H9 (cell line): ENCODE measurements around the gene UBQLN4. TPM values are rescaled to one million over a fixed set of nuclear protein-coding genes. Genes with fewer than 3 reads are reported as not detected.
A peak's percentile ranks its signal among the peaks of the same experiment; 100 is the strongest.

Source experiments
- DNase-seq: peaks from one replicate; pipeline ENCODE4 v3.0.0-alpha.2; 2017
- H2AFZ ChIP-seq: one replicate; pipeline ENCODE4 v1.6.1; 2013; ENCODE audit warnings: mild to moderate bottlenecking, low read length, control low read depth, moderate library complexity
- H2AK5ac ChIP-seq: 2 replicates; pipeline ENCODE4 v1.6.1; 2013; ENCODE audit warnings: low read length, control low read depth, mixed read lengths; ENCODE audit not compliant: insufficient read length
- H2BK120ac ChIP-seq: one replicate; pipeline ENCODE4 v1.6.1; 2013; ENCODE audit warnings: low read depth, mild to moderate bottlenecking, low read length, control low read depth, inconsistent platforms; ENCODE audit not compliant: poor library complexity, severe bottlenecking
- H2BK12ac ChIP-seq: 2 replicates; pipeline ENCODE4 v1.6.1; 2013; ENCODE audit warnings: low read length, control low read depth, mixed read lengths, low read depth; ENCODE audit not compliant: insufficient read length
- H2BK15ac ChIP-seq: 2 replicates; pipeline ENCODE4 v1.6.1; 2013; ENCODE audit warnings: low read depth, low read length, control low read depth
- H2BK20ac ChIP-seq: one replicate; pipeline ENCODE4 v1.6.1; 2013; ENCODE audit warnings: low read depth, mild to moderate bottlenecking, low read length, control low read depth, inconsistent platforms; ENCODE audit not compliant: poor library complexity, severe bottlenecking
- H2BK5ac ChIP-seq: 2 replicates; pipeline ENCODE4 v1.6.1; 2013; ENCODE audit warnings: low read length, control low read depth, mixed read lengths; ENCODE audit not compliant: insufficient read length
- H3K14ac ChIP-seq: 2 replicates; pipeline ENCODE4 v1.6.1; 2013; ENCODE audit warnings: low read length, control low read depth; ENCODE audit not compliant: insufficient read depth
- H3K18ac ChIP-seq: 2 replicates; pipeline ENCODE4 v1.6.1; 2013; ENCODE audit warnings: low read depth, mild to moderate bottlenecking, mixed read lengths, low read length, control low read depth; ENCODE audit not compliant: insufficient read length
- H3K23ac ChIP-seq: 2 replicates; pipeline ENCODE4 v1.6.1; 2013; ENCODE audit warnings: low read length, control low read depth, mixed read lengths, low read depth; ENCODE audit not compliant: insufficient read length
- H3K23me2 ChIP-seq: 2 replicates; pipeline ENCODE4 v1.6.1; 2013; ENCODE audit warnings: low read depth, mild to moderate bottlenecking, mixed read lengths, low read length, control low read depth; ENCODE audit not compliant: insufficient read length, poor library complexity, severe bottlenecking
- H3K27ac ChIP-seq: 2 replicates; pipeline ENCODE4 v1.5.1; 2013; ENCODE audit warnings: low read length, control low read depth, mixed read lengths, low read depth; ENCODE audit not compliant: insufficient read length
- H3K27me3 ChIP-seq: 2 replicates; pipeline ENCODE4 v1.6.1; 2013; ENCODE audit warnings: low read length, control low read depth, inconsistent platforms; ENCODE audit not compliant: insufficient read depth
- H3K4ac ChIP-seq: 2 replicates; pipeline ENCODE4 v1.6.1; 2013; ENCODE audit warnings: low read depth, mild to moderate bottlenecking, control low read depth, inconsistent platforms, low read length, moderate library complexity
- H3K4me1 ChIP-seq: 2 replicates; pipeline ENCODE4 v1.6.1; 2013; ENCODE audit warnings: low read length, control low read depth, inconsistent platforms; ENCODE audit not compliant: insufficient read depth
- H3K4me2 ChIP-seq: 2 replicates; pipeline ENCODE4 v1.6.1; 2013; ENCODE audit warnings: low read length, control low read depth, mixed read lengths; ENCODE audit not compliant: insufficient read length, insufficient read depth
- H3K56ac ChIP-seq: 2 replicates; pipeline ENCODE4 v1.6.1; 2013; ENCODE audit warnings: low read depth, mild to moderate bottlenecking, mixed read lengths, low read length, control low read depth; ENCODE audit not compliant: insufficient read length
- H3K79me1 ChIP-seq: 2 replicates; pipeline ENCODE4 v1.6.1; 2013; ENCODE audit warnings: low read depth, mild to moderate bottlenecking, moderate library complexity, low read length, control low read depth, inconsistent platforms; ENCODE audit not compliant: insufficient read depth, poor library complexity, severe bottlenecking
- H3K79me2 ChIP-seq: 2 replicates; pipeline ENCODE4 v1.6.1; 2013; ENCODE audit warnings: low read length, control low read depth, inconsistent platforms; ENCODE audit not compliant: insufficient read depth
- H3K9ac ChIP-seq: 2 replicates; pipeline ENCODE4 v1.6.1; 2013; ENCODE audit warnings: low read length, control low read depth, mixed read lengths; ENCODE audit not compliant: insufficient read length; ENCODE audit errors: extremely low read depth
- H3K9me3 ChIP-seq: one replicate; pipeline ENCODE4 v1.6.1; 2013; ENCODE audit warnings: low read depth, low read length, inconsistent platforms; ENCODE audit not compliant: control insufficient read depth
- H3T11ph ChIP-seq: one replicate; pipeline ENCODE4 v1.6.1; 2013; ENCODE audit warnings: mild to moderate bottlenecking, low read length, control low read depth, inconsistent platforms
- H4K20me1 ChIP-seq: one replicate; pipeline ENCODE4 v1.6.1; 2013; ENCODE audit not compliant: control insufficient read depth, insufficient read length, insufficient read depth
- H4K5ac ChIP-seq: 2 replicates; pipeline ENCODE4 v1.6.1; 2013; ENCODE audit warnings: low read depth, mild to moderate bottlenecking, mixed read lengths, low read length, control low read depth; ENCODE audit not compliant: insufficient read length
- H4K8ac ChIP-seq: replicated peaks from 2 replicates; pipeline ENCODE4 v1.6.1; 2013; ENCODE audit warnings: low read length, control low read depth, mixed read lengths, low read depth; ENCODE audit not compliant: insufficient read length
- H4K91ac ChIP-seq: 2 replicates; pipeline ENCODE4 v1.6.1; 2013; ENCODE audit warnings: low read depth, mild to moderate bottlenecking, moderate library complexity, mixed read lengths, low read length, control low read depth; ENCODE audit not compliant: insufficient read length
- H3K27ac Mint-ChIP-seq, 3 experiments: 2 replicates in 2 of 3; 3 replicates in 1 of 3; pipeline ENCODE4 v1.8.0; 2020 to 2021; ENCODE audit warnings: mixed read lengths in 3 of 3, mild to moderate bottlenecking in 1 of 3, moderate library complexity in 1 of 3
- H3K27me3 Mint-ChIP-seq: 2 replicates; pipeline ENCODE4 v1.8.0; 2021; ENCODE audit warnings: low read depth, mild to moderate bottlenecking, moderate library complexity, mixed read lengths
- H3K36me3 Mint-ChIP-seq, 3 experiments: 2 replicates in 2 of 3; 3 replicates in 1 of 3; pipeline ENCODE4 v1.8.0; 2020 to 2021; ENCODE audit warnings: low read depth in 3 of 3, mixed read lengths in 3 of 3; ENCODE audit not compliant: insufficient read depth in 1 of 3
- H3K4me1 Mint-ChIP-seq, 2 experiments: 2 replicates each; pipeline ENCODE4 v1.8.0; 2020; ENCODE audit warnings: mixed read lengths in 2 of 2
- H3K4me3 Mint-ChIP-seq, 2 experiments: 2 replicates in 1 of 2; 3 replicates in 1 of 2; pipeline ENCODE4 v1.8.0; 2020 to 2021; ENCODE audit warnings: mild to moderate bottlenecking in 2 of 2, mixed read lengths in 2 of 2, moderate library complexity in 1 of 2
- H3K9me3 Mint-ChIP-seq, 2 experiments: 2 replicates in 1 of 2; 3 replicates in 1 of 2; pipeline ENCODE4 v1.8.0; 2020; ENCODE audit warnings: mild to moderate bottlenecking in 2 of 2, mixed read lengths in 2 of 2, moderate library complexity in 1 of 2
- WGBS: extraction: QIAGEN DNeasy Blood & Tissue Kit; methylation state at CpG from one replicate; pipeline ENCODE4 v1.1.7; 2013; ENCODE audit warnings: missing lambda C conversion rate, low lambda C conversion rate, mixed read lengths; ENCODE audit not compliant: insufficient read length; ENCODE audit errors: extremely low coverage; 5-methylcytosine and 5-hydroxymethylcytosine counted together
- total RNA-seq: library from RNA; stranded (reverse); gene quantifications from 2 replicates; pipeline ENCODE4 v1.2.1, GENCODE V29; 2021
- TF ChIP-seq, protein P1 (sequence below): fragments of 200-600 bp; sonication (generic); conservative IDR thresholded peaks from 3 replicates; pipeline ENCODE4 v1.8.0; 2021; ENCODE audit warnings: antibody characterized with exemption, mild to moderate bottlenecking

Gene UBQLN4
- total RNA-seq, 1 experiment from 2014 or later = 49.4 TPM

GRCh38 chr1:156070548-156070947 lies 16.9 kb upstream of the UBQLN4 start:
- Histone ChIP-seq H4K20me1 (no peaks in the 10 kb centered on the region), H2AFZ (no peak overlapping the region), H3K56ac (no peak overlapping the region), H3K27ac (no peak overlapping the region), H4K5ac (no peak overlapping the region), H2BK5ac (no peak overlapping the region), H2BK120ac (no peak overlapping the region), H3K79me1 (no peaks in the 10 kb centered on the region), H2BK12ac (no peak overlapping the region), H3K9me3 (no peaks in the 10 kb centered on the region), H3K4me2 (no peak overlapping the region), H2AK5ac (no peak overlapping the region), H3K79me2 (no peaks in the 10 kb centered on the region; the same call in 1 of the 2 replicates), H3T11ph (no peak overlapping the region), H2BK20ac (no peak overlapping the region), H2BK15ac (no peak overlapping the region), H3K23ac (no peak overlapping the region), H3K14ac (no peak overlapping the region), H3K18ac (no peak overlapping the region), H4K8ac (no peak overlapping the region), H3K9ac (no peak overlapping the region), H3K23me2 (no peaks in the 10 kb centered on the region), H4K91ac (no peak overlapping the region), H3K27me3 (no peaks in the 10 kb centered on the region), H3K4me1 (peaks cover 12% of the 10 kb centered on the region; the same call in 1 of the 2 replicates), H3K4ac (no peak overlapping the region)
- Mint-ChIP-seq H3K4me3 (no peak overlapping the region; a peak in 1 of 5 replicates), H3K27ac (peak overlapping the region; percentile 64 to 79 (median 79); a peak in 5 of 7 replicates), H3K4me1 (peaks cover 52 to 70% of the 10 kb centered on the region in 2 experiments), H3K27me3 (no peaks in the 10 kb centered on the region), H3K9me3 (no peaks in the 10 kb centered on the region), H3K36me3 (peaks cover 6 to 44% (median 40%) of the 10 kb centered on the region in 3 experiments; a peak in 6 of 7 replicates)
- no CpG with 5 or more reads among the region's 4 CpGs for WGBS
- TF ChIP-seq, protein P1, sequence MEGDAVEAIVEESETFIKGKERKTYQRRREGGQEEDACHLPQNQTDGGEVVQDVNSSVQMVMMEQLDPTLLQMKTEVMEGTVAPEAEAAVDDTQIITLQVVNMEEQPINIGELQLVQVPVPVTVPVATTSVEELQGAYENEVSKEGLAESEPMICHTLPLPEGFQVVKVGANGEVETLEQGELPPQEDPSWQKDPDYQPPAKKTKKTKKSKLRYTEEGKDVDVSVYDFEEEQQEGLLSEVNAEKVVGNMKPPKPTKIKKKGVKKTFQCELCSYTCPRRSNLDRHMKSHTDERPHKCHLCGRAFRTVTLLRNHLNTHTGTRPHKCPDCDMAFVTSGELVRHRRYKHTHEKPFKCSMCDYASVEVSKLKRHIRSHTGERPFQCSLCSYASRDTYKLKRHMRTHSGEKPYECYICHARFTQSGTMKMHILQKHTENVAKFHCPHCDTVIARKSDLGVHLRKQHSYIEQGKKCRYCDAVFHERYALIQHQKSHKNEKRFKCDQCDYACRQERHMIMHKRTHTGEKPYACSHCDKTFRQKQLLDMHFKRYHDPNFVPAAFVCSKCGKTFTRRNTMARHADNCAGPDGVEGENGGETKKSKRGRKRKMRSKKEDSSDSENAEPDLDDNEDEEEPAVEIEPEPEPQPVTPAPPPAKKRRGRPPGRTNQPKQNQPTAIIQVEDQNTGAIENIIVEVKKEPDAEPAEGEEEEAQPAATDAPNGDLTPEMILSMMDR = no peak
- DNase-seq = no peak
